AG09319 (cell line): Measurements from ENCODE around the gene DIRAS1.

Source experiments
- DNase-seq: peaks from one replicate; pipeline ENCODE4 v3.0.0-alpha.2; 2010; ENCODE audit warnings: low read depth; ENCODE audit errors: extremely low read depth
- TF ChIP-seq, protein P1 (sequence below): IDR thresholded peaks from 2 replicates; pipeline ENCODE4 v1.5.1; 2011; ENCODE audit warnings: low read depth, mild to moderate bottlenecking, inconsistent platforms, low read length, moderate library complexity

The DIRAS1 gene

GRCh38 chr19:2754659-2755447, 33.7 kb upstream of the DIRAS1 start:
- TF ChIP-seq, protein P1, sequence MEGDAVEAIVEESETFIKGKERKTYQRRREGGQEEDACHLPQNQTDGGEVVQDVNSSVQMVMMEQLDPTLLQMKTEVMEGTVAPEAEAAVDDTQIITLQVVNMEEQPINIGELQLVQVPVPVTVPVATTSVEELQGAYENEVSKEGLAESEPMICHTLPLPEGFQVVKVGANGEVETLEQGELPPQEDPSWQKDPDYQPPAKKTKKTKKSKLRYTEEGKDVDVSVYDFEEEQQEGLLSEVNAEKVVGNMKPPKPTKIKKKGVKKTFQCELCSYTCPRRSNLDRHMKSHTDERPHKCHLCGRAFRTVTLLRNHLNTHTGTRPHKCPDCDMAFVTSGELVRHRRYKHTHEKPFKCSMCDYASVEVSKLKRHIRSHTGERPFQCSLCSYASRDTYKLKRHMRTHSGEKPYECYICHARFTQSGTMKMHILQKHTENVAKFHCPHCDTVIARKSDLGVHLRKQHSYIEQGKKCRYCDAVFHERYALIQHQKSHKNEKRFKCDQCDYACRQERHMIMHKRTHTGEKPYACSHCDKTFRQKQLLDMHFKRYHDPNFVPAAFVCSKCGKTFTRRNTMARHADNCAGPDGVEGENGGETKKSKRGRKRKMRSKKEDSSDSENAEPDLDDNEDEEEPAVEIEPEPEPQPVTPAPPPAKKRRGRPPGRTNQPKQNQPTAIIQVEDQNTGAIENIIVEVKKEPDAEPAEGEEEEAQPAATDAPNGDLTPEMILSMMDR, result no peak
- no peak for DNase-seq

DNA sequence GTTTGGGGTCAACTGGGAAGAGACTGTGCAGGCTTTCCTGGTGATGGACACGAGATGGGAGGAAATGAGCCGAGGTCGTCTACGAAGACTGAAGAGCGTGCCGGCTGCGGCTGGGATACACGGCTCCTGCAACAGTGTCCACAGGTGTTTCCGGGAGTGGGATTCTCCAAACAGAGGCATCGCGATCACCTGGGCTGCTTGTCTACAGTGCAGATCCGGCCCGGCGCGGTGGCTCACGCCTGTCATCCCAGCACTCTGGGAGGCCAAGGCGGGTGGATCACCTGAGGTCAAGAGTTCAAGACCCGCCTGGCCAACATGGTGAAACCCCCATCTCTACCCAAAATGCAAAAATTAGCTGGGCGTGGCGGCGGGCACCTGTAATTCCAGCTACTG, 30.3 kb upstream of the DIRAS1 start:
- no peak for DNase-seq
- TF ChIP-seq, protein P1, result no peak

DNA sequence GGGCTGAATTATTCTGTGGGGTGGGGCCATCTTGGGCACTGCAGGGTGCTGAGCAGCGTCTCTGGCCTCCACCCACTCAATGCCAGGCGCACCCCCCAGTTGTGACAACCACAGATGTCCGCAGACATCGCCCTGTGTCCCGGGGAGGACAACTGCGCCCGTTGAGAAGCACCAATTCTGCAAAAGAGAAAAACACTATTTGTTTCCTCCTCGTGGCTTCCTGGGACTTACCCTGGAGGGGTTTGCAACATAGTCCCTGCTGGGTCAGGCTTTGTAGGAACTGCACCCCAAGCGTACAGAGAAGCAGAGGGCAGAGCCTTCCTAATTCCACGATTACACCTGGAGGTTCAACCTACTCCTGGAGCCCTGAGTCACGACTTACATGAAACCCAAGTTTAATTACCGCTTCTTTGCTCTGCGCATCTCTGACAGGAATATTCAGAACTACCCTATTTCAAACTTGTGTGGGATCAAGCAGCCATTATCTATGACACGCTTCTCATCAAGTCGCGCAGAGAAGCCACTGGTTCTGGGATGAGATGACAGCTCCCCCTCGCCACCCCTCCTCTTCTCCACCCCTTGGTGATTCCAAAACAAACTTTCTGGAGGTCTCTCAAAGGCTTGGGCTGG, 29.8 kb upstream of the DIRAS1 start:
- TF ChIP-seq, protein P1, result no peak
- DNase-seq, result no peak

DNA sequence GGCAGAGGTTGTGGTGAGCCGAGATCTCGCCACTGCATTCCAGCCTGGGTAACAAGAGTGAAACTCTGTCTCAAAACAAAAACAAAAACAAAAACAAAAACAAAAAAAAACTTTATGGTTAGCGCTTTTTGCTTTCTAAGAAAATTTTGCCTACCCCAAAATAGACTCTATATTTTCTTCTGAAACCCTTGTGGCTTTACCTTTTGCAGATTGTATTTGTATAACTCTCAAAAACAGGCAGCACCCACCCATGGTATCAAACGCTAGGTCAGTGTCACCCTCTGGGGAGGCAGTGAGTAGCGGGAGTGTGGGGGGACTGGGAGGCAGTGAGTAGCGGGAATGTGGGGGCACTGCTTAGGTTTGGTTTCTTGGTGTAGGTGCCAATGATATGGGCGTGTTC, 26.2 kb upstream of the DIRAS1 start:
- DNase-seq, result no peak
- TF ChIP-seq, protein P1, result no peak

GRCh38 chr19:2744113-2744512, 22.9 kb upstream of the DIRAS1 start:
- no peak for DNase-seq
- TF ChIP-seq, protein P1, result no peak

DNA sequence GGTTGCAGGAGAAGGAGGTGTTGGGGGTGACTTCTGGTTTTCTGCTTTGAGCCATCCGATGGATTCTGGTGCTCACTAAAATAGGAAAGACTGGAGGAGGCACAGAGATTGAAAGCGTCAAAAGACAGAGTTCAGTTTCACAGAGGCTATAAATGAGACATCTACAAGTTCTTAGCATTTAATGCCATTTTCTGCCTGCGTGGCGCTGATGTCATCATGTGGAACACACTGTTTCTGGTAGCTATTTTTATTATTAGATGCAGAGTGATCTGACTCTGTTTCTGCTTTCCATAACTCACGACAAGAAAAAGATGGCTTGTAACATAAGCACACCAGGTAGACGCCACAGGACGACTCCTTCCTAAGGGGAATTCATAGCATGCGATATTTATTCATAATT, 21.9 kb upstream of the DIRAS1 start:
- TF ChIP-seq, protein P1, result no peak
- no peak for DNase-seq

GRCh38 chr19:2740314-2740656, 19.1 kb upstream of the DIRAS1 start:
- no peak for DNase-seq
- TF ChIP-seq, protein P1, result no peak
